ENCODE results near the gene NWD2. TPM values are rescaled to one million over a fixed set of nuclear protein-coding genes. Genes with fewer than 3 reads are reported as not detected.

Gene NWD2
- total and polyA plus RNA-seq, 10 of the 15 experiments (the other 5 are each of a cell fraction or from before 2014, with no cell fraction given), result not detected

DNA sequence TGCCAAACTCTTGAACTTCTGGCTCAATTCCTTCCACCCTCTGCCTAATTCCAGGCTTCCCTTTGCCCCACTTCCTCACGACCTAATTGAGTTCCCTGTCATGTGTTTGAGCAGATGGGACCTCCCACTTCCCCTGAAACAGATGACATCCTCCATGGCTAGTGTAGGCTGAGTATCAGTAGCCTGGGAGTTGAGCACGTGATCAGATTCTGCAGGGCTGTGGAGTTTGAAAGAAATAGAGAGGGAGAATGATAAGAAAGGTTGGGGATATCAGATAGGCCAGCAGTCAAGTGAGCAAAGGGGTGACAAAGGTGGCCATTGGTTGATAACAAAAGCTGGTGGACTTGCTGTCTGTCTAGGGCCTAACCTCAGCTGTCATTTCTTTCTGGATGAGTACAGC, 18.8 kb upstream of the NWD2 start (continued):
- TF ChIP-seq, protein P1, sequence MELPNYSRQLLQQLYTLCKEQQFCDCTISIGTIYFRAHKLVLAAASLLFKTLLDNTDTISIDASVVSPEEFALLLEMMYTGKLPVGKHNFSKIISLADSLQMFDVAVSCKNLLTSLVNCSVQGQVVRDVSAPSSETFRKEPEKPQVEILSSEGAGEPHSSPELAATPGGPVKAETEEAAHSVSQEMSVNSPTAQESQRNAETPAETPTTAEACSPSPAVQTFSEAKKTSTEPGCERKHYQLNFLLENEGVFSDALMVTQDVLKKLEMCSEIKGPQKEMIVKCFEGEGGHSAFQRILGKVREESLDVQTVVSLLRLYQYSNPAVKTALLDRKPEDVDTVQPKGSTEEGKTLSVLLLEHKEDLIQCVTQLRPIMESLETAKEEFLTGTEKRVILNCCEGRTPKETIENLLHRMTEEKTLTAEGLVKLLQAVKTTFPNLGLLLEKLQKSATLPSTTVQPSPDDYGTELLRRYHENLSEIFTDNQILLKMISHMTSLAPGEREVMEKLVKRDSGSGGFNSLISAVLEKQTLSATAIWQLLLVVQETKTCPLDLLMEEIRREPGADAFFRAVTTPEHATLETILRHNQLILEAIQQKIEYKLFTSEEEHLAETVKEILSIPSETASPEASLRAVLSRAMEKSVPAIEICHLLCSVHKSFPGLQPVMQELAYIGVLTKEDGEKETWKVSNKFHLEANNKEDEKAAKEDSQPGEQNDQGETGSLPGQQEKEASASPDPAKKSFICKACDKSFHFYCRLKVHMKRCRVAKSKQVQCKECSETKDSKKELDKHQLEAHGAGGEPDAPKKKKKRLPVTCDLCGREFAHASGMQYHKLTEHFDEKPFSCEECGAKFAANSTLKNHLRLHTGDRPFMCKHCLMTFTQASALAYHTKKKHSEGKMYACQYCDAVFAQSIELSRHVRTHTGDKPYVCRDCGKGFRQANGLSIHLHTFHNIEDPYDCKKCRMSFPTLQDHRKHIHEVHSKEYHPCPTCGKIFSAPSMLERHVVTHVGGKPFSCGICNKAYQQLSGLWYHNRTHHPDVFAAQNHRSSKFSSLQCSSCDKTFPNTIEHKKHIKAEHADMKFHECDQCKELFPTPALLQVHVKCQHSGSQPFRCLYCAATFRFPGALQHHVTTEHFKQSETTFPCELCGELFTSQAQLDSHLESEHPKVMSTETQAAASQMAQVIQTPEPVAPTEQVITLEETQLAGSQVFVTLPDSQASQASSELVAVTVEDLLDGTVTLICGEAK (IDR thresholded peaks at IDR 0.05; ENCODE audit: borderline replicate concordance), result no peak
- TF ChIP-seq SUZ12 (IDR thresholded peaks at IDR 0.05; ENCODE audit: unreplicated experiment) (no peak), EP300 (IDR thresholded peaks at IDR 0.05; ENCODE audit: borderline replicate concordance in 1 of 2, control insufficient read depth in 1 of 2, low read depth in 2 of 2, low read length in 2 of 2) (no peak)

DNA sequence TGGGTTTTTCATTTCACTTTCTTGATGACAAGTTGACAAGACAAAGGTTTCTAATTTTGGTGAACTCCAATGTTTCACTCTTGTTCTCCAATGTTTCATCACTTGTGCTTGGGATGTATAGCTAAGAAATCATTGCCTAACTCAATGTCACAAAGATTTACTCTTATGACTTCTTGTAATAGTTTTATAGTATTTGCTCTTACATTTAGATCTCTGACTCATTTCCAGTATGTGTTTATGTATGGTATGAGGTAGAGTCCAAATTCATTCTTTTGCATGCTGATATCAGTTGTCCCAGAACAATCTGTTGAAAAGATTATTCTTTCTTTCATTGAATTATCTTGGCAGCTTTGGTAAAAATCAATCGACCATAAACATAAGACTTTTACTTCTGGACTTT, 12.2 kb upstream of the NWD2 start:
- Histone ChIP-seq H3K36me3 (ENCODE audit: control insufficient read depth in 2 of 2, insufficient read depth in 2 of 2, low read length in 1 of 2) (no peaks in the 10 kb centered on the region), H3K4me3 (no peak overlapping the region), H3K9ac (ENCODE audit: control insufficient read depth, insufficient read depth, low read length) (no peak overlapping the region), H3K27me3 (replicated peaks in 1 of 2; ENCODE audit: control insufficient read depth in 2 of 2, insufficient read depth in 2 of 2, low read length in 1 of 2) (no peaks in the 10 kb centered on the region), H3K27ac (ENCODE audit: control insufficient read depth, insufficient read depth) (no peak overlapping the region), H3K9me3 (replicated peaks; ENCODE audit: control insufficient read depth, insufficient read depth, low read length) (no peaks in the 10 kb centered on the region), H2AFZ (ENCODE audit: control insufficient read depth, low read depth, low read length) (no peak overlapping the region), H3K79me2 (ENCODE audit: control insufficient read depth, insufficient read depth, low read length) (no peaks in the 10 kb centered on the region), H4K20me1 (ENCODE audit: control insufficient read depth, insufficient read depth) (no peaks in the 10 kb centered on the region), H3K4me1 (ENCODE audit: control insufficient read depth, insufficient read depth, low read length) (no peaks in the 10 kb centered on the region), H3K4me2 (ENCODE audit: control insufficient read depth, insufficient read depth) (no peak overlapping the region)
- intact Hi-C loops (cut with micrococcal nuclease; ENCODE audit: unreplicated experiment), result no loop called here
- DNase-seq (ENCODE audit: low read depth, low spot score) (no peak), ATAC-seq (no peak), FAIRE-seq (no peak)
- WGBS (ENCODE audit: insufficient coverage, insufficient replicate concordance, low lambda C conversion rate, missing lambda C conversion rate), result 20% methylated on average over 1 of the region's 1 CpG
- POLR2A ChIA-PET, result no interaction called here
- CTCF ChIA-PET, result no interaction called here
- SMC1A ChIA-PET (ENCODE audit: uncharacterized antibody, unreplicated experiment), result interaction anchor here (0.7 kb wide), 1 partner anchor 150 kb away, joined by 3 read pairs; no protein-coding TSS in a partner anchor
- in situ Hi-C loops (cut with MboI), result no loop called here
- RAD21 ChIA-PET (ENCODE audit: unreplicated experiment), result no interaction called here
- no TSS peak for BruUV-seq (replicated peaks)
- no peak for TF ChIP-seq TCF7 (IDR thresholded peaks at IDR 0.05; ENCODE audit: borderline replicate concordance)
- no peak for TF ChIP-seq POLR2AphosphoS5 (IDR thresholded peaks at IDR 0.05; ENCODE audit: low read length)
- no peak for TF ChIP-seq EGR1 (IDR thresholded peaks at IDR 0.05; ENCODE audit: borderline replicate concordance in 1 of 2, low read depth in 2 of 2, low read length in 2 of 2)
- no peak for TF ChIP-seq ZNF24 (IDR thresholded peaks at IDR 0.05)
- no peak for TF ChIP-seq FOXM1 (IDR thresholded peaks at IDR 0.05; ENCODE audit: low read depth, low read length)
- no peak for TF ChIP-seq SUZ12 (IDR thresholded peaks at IDR 0.05; ENCODE audit: unreplicated experiment)
- no peak for TF ChIP-seq IKZF2 (IDR thresholded peaks at IDR 0.05)
- TF ChIP-seq ETV6 (conservative IDR thresholded peaks at IDR 0.05 in 1 of 2, IDR thresholded peaks at IDR 0.05 in 1 of 2; ENCODE audit: borderline replicate concordance in 1 of 2, low read depth in 1 of 2), result no peak
- TF ChIP-seq ZBED1 (IDR thresholded peaks at IDR 0.05; ENCODE audit: borderline replicate concordance), result no peak
- no peak for TF ChIP-seq ZNF217 (IDR thresholded peaks at IDR 0.05)
- TF ChIP-seq NRF1 (conservative IDR thresholded peaks at IDR 0.05; ENCODE audit: low read depth, low read length), result no peak
- TF ChIP-seq, protein P2, sequence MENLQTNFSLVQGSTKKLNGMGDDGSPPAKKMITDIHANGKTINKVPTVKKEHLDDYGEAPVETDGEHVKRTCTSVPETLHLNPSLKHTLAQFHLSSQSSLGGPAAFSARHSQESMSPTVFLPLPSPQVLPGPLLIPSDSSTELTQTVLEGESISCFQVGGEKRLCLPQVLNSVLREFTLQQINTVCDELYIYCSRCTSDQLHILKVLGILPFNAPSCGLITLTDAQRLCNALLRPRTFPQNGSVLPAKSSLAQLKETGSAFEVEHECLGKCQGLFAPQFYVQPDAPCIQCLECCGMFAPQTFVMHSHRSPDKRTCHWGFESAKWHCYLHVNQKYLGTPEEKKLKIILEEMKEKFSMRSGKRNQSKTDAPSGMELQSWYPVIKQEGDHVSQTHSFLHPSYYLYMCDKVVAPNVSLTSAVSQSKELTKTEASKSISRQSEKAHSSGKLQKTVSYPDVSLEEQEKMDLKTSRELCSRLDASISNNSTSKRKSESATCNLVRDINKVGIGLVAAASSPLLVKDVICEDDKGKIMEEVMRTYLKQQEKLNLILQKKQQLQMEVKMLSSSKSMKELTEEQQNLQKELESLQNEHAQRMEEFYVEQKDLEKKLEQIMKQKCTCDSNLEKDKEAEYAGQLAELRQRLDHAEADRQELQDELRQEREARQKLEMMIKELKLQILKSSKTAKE (IDR thresholded peaks at IDR 0.05; ENCODE audit: low read depth, poor library complexity, severe bottlenecking), result no peak
- TF ChIP-seq HCFC1 (IDR thresholded peaks at IDR 0.05; ENCODE audit: low read length), result no peak
- TF ChIP-seq SREBF1 (IDR thresholded peaks at IDR 0.05; ENCODE audit: low read length), result no peak
